Fibroblast of skin of left biceps (primary cell): ENCODE data around the gene RALA.

Source experiments
- DNase-seq, 2 experiments: peaks; one replicate each; pipeline ENCODE4 v3.0.0-alpha.2; 2013; ENCODE audit warnings: low read depth in 2 of 2

RALA gene

GRCh38 chr7:39623047-39623731 lies at the start of gene RALA:
Gene RALA (plus strand): TSS chr7:39623572. CDS start chr7:39686668, 63,096 bp downstream.
- DNase-seq, result peak; percentile 82 to 84

- no peak for DNase-seq
Measured at GRCh38 chr7:39574673-39575349, 48.6 kb upstream of the RALA start.

DNA sequence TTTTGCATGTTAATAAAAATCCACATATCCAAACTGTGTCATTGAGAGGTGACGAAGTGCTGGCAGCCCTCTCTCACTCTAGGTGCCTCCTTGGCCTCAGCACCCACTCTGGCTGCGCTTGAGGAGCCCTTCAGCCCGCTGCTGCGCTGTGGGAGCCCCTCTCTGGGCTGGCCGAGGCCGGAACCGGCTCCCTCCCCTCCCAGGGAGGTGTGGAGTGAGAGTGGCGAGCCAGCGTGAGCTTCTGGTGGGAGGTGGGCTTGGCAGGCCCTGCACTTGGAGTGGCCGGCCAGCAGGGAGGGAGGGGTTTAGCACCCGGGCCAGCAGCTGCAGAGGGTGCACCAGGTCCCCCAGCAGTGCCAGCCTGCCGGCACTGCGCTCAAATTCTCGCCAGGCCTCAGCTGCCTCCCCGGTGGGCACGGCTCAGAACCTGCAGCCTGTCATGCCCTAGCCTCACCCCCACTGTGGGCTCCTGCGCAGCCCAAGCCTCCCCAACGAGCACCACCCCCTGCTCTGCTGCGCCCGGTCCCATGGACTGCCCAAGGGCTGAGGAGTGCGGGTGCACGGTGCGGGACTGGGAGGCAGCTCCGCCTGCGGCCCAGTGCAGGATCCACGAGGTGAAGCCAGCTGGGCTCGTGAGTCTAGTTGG lies 46.0 kb upstream of the RALA start:
- no peak for DNase-seq

GRCh38 chr7:39580149-39580874 lies 43.1 kb upstream of the RALA start:
- peak; percentile 69 to 72 for DNase-seq

- DNase-seq, result no peak
Measured at GRCh38 chr7:39582536-39582935, 40.8 kb upstream of the RALA start.

DNA sequence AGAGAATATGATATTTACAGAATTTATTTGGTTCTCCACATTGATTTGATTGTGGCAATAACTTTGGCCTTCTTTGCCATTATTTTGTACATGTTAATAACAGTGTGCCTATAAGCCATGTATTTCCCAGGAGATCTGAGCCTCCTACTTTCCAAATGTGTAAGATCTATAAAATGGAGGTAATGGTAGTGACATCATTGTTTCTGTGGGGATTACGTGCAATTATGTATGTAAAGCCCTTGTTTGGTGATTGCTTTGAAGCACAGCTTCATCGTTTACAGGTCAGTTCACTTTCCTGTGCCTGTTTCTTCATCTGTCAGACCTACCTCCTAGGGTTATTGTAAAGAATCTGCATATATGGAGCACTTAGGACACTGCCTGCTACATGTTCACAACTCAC lies 39.8 kb upstream of the RALA start:
- DNase-seq, result no peak

DNA sequence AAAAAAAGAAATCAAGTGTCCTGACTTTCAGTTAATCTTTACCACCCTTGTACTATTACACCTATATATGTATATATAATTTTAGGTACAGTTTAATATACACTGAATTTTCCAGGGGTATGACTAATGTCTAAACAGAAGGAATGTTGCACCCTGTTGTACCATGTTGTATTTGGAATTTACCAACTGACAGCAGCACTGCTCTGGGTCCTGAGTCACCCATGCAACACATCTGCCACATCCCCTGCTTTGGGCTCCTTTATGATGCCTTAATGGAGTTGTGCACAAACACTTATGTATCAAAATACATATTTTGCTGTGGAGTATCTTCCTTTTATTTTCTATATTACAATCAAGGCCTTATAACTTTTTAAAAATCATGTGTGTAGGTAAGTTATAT lies 36.0 kb upstream of the RALA start:
- no peak for DNase-seq

- no peak for DNase-seq
Measured at GRCh38 chr7:39588416-39588815, 35.0 kb upstream of the RALA start.

GRCh38 chr7:39589323-39590111 lies 33.9 kb upstream of the RALA start:
- peak; percentile 42 to 49 for DNase-seq

GRCh38 chr7:39592586-39592985 lies 30.8 kb upstream of the RALA start:
- DNase-seq, result no peak

- DNase-seq, result no peak
Measured at GRCh38 chr7:39594988-39595620, 28.3 kb upstream of the RALA start.

DNA sequence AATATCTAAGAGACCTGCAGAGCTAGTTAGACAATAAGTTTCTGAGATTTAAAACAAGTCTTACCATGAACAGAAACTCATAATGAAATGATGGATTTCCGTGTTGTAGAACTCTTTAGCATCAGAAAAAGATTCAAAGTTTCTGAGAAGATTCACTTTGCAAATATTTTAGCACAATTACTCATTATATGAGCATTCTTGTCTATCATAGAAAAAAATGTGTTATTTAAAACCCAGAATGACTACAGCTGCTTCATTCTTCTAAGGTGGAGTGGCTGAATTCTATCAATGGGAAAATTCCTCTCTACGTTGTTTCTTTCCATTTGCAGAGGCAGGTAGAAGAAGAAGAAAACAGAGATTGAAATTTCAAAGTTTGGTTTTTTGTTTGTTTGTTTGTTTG lies 21.0 kb upstream of the RALA start:
- no peak for DNase-seq

- no peak for DNase-seq
Measured at GRCh38 chr7:39603924-39604323, 19.4 kb upstream of the RALA start.

- DNase-seq, result no peak
Measured at GRCh38 chr7:39605087-39605486, 18.3 kb upstream of the RALA start.

DNA sequence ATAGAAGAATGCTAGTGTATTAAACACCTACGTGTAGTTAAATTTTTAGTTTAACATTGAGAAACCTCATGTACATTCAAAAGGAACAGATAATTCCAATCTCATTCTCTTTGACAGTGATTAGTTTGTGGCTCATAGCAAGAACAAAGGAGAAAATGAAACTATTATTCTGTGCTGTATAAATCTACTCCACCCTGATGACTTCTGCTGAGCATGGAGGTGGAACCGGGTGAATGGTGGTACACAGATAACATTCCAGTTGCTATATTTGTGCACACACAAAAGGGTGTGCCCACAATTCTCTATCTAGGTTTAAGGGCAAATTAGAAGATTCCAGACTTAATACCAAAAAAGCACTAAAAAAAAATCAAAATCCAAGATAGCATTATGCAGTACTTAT lies 17.0 kb upstream of the RALA start:
- DNase-seq, result no peak

- DNase-seq, result no peak
Measured at GRCh38 chr7:39606941-39607340, 16.4 kb upstream of the RALA start.

- DNase-seq, result no peak
Measured at GRCh38 chr7:39607865-39608264, 15.5 kb upstream of the RALA start.

- DNase-seq, result no peak
Measured at GRCh38 chr7:39608278-39608677, 15.1 kb upstream of the RALA start.

DNA sequence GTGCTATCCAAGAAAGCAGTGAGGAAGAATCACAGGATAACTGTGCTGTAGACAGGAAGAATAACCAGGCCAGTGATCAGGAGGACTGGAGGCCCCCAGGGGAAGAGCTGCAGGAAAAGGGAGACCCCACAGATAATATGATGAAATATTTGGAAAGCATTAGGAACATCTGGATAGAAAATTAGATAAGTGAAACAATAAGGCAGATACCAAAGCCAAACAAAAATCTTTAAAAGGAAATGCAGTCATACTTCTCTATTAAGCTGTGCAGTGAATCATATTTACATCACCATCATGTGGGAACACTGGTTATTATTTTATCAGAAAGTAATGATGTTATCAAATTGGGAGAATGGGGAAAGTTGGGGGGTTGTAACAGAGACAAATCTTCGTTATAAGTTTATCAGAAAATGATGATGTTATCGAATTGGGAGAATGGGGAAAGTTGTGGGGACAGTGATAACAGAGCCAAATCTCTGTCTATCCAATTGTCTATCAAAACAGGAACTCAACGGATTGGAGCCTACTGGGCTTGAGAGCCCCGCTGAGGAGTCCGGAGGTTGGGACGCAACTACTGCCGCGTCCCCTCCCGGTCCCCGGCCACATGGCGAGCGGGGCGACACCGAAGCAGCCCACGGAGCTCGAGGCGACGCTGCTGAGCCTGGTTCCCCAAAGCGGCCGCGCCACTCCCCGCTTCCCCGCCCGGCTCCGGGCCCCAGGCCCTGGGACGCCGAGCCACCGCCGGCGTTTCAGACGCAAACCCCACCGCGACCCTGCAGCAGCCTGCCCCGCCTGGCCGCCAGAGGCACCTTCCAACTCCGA lies 14.0 kb upstream of the RALA start:
- DNase-seq, result peak; percentile 74 to 75

GRCh38 chr7:39609935-39610263 lies 13.5 kb upstream of the RALA start:
- DNase-seq, result no peak
